Stimulated activated CD4-positive, alpha-beta T cell treated with anti-CD3 and anti-CD28 coated beads, Interleukin-1b, Interleukin-23, amount 100 ng/mL, for 24 hours (primary cell): ENCODE results near the gene COL9A3.
A peak's percentile ranks its signal among the peaks of the same experiment; 100 is the strongest.
"Not testable (repeated sequence)": the region's sequence is repeated elsewhere in the genome, so short reads cannot be mapped to it uniquely, and the experiment has no call there.

Experiments used
- DNase-seq, 4 experiments: peaks; one replicate each; pipeline ENCODE4 v3.0.0-alpha.2; 2020; ENCODE audit warnings: low read depth in 4 of 4, low spot score in 1 of 4

The COL9A3 gene

GRCh38 chr20:62852841-62853240, 36.0 kb downstream of the COL9A3 start:
- no peak for DNase-seq

DNA sequence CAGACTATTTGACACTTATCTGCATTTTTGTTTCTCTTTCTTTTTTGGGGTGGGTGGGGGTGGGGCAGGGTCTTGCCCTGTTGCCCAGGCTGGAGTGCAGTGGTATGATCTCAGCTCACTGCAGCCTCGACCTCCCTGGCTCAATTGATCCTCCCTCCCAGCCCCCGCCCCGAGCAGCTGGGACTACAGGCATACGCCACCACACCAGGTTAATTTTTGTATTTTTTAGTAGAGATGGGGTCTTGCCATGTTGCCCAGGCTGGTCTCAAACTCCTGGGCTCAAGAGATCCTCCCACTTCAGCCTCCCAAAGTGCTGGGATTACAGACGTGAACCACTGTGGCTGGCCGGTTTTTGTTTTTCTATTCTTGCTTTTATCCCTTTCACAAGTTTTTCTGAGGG, 36.5 kb downstream of the COL9A3 start:
- DNase-seq: not testable (repeated sequence)

DNA sequence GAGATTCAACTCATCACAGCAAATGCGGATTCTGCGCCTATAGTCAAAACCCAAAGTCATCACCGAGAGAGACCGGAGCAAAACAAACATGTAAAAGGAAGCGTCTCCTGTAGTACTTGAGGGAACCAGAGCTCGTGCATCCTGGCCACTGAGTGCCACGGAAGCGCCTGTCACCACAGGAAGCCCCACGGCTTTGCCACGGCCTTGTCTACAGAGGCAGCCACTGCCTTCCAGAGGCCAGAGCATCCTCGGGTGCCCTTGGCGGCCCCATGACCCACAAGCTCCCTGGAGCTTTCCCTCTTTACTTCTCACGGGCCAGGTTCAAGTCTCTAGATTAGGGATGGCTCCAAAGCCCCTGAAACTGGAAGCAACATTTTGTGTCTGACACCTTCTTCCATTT, 37.3 kb downstream of the COL9A3 start:
- no peak for DNase-seq

DNA sequence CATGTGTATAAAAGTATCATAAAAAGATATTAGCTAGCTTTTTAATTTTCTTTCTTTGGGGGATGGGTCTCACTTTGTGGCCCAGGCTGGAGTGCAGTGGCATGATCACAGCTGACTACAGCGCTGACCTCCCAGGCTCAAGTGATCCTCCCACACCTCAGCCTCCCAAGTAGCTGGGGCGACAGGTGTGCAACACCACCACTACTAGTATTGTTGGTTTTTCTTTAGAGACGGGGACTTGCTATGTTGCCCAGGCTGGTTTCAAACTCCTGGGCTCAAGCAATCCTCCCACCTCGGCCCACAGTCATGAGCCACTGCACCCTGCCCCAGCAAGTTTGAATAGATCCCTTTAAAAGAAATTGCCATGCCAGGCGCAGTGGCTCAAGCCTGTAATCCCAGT, 38.3 kb downstream of the COL9A3 start:
- DNase-seq: no peak

DNA sequence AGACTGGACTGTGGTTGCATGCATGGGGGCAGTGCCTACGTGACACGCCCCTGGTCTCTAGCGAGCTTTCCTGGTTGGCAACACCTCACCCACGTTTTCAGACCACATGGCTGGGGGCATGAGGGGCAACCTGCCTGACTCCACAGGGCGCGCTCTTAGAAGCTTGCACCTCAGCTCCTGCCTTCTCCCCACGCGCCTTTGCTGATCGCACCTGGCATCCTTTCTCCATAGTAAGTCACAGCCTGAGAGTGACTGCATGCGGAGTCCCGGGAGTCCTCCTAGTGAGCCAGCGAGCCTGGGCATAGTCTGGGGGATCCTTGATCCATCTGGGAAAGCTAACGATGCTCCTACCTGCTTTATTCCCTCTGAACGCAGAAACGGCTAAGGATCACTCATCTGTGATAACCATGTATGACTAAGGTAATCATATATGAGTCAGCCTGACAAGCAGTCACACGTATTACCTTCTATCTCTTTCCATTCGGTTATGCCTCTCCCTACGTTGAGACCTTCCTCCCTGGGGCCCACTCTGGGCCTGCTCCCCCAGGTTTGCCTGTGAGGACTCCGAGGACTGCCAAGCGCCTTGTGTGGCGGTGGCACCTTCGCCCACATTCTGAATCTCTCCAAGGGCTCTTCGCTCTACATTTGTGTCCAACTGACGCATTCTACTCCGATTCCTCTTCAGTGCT, 40.2 kb downstream of the COL9A3 start:
- no peak for DNase-seq

DNA sequence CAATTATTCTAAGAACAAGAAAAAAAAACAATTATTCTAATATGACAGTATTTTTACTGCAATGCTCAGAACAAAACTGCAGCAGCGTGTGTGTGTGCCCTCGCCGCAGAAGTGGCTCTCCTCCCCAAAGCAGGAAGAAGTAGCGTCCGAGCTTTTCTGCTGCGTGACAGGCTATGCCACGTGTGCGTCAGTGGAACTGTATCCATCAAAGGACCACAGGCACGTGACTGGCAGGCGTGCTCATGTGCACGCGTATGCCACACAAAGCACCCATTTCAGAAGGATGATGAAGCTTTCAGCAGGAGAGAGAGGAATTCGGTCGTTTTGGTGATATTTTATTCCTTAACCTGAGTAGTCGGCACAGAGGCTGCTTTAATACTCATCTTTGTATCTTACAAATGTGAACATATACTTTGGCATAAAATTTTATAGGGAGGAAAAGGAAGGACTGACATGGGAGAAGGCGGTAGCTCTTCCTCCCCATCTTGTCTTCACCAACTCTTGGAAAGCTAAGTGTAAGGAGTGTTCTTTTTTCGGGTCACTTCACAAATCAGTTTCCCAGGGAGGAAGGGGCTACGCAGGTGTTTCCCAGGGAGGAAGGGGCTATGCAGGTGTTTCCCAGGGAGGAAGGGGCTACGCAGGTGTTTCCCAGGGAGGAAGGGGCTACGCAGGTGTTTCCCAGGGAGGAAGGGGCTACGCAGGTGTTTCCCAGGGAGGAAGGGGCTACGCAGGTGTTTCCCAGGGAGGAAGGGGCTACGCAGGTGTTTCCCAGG, 41.4 kb downstream of the COL9A3 start:
- no peak for DNase-seq

GRCh38 chr20:62859721-62860120, 42.9 kb downstream of the COL9A3 start:
- DNase-seq: no peak

- no peak for DNase-seq
These were observed 43.6 kb downstream of the COL9A3 start for GRCh38 chr20:62860391-62860923.

GRCh38 chr20:62860924-62861691, 44.3 kb downstream of the COL9A3 start:
- no peak for DNase-seq

DNA sequence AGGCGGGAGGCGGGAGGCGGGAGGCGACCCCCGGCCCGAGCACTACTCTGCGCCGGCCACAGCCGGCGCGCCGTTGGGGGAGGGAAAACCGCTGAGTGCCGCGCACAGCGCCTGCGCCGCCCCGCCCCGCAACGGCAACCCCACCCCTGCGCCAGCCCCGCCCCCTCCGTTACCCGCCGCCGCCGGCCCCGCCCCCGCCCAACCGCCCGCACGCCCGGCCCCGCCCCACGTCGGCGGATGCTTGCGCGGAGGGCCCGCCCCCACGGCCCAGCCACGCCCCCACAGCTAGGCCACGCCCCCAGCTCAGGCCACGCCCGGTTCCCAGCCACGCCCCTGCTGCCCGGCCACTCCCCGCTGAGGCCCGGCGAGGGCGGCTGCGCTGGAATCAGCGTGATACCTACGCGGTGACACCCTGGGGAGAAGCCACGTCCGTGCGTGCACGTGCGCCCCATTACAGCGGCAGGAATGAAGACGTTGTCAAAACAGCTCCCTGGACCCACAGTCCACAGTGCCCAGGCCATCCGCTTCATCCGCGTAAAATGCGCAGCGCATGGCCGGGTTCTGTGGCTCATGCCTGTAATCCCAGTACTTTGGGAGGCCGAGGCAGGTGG, 45.0 kb downstream of the COL9A3 start, which contains the start of gene TCFL5:
TCFL5 (minus strand) TSS at position 97 of the 611 bp plus-strand sequence. CDS start 152 bp downstream, outside the sequence.
- peak; percentile 83 to 97 (median 86) for DNase-seq

GRCh38 chr20:62864207-62864606, 47.4 kb downstream of the COL9A3 start:
- no peak for DNase-seq

DNA sequence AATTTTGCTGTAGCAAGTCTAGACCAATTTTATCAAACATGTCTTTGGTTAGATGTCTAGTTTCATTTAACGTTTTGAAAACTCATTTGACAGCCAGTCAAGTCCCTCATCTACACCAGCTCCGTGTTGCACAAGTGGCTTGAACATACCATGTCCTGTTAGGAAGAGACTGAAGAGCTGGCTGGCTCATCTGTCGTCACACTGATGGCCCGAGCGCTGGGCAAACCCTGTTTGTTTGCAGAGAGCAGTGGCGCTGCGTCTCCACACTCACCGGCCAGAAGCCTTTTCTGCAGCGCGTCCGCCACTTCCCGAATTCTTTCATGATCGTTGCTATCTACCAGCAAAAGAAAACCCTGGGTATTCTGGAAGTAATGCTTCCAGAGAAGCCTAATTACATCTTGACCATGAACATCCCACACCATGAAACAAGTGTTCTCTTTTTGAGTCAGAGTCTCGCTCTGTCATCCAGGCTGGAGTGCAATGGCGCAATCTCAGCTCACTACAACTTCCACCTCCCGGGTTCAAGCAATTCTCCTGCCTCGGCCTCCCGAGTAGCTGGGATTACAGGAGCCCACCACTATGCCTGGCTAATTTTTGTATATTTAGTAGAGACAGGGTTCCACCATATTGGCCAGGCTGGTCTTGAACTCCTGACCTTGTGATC, 55.5 kb downstream of the COL9A3 start:
- no peak for DNase-seq

DNA sequence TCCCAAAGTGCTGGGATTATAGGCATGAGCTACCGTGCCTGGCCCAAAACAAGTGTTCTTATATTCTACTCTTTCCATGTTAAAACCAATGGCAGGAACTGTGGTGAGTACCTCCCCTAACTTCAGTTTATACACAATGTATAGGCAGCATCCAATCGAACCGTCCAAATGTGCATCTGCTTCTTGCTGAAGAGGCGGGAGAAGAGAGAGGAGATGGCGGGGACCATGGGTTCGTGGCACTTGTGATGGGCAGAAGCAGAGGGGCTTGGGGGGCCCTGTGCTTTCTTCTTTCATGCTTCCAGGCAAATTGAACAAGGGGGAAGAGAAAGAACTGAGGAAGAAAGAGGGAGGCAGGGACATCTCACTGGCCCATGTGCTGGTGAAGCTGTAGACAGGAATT, 56.0 kb downstream of the COL9A3 start:
- DNase-seq: no peak

DNA sequence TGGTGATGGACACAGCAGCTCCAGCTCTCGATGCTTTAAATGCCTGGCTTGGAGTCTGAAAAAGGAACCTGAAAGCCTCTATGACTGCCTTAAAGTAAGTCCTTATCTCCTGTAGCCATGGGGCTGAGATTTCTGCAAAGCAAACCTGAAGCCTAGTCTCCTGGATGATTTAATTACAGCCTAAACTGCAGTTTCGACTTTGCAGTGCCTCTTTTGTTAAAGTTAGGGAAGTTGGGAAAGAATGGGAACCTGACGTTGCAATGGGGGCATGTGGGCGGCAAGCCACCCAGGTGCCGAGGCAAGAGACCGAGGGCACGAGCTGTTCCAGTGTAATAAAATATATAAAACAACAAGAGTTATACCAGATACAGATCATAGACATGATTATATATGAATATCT, 56.4 kb downstream of the COL9A3 start:
- DNase-seq: no peak

- not testable (repeated sequence) for DNase-seq
These were observed 56.8 kb downstream of the COL9A3 start for GRCh38 chr20:62873681-62874031.

DNA sequence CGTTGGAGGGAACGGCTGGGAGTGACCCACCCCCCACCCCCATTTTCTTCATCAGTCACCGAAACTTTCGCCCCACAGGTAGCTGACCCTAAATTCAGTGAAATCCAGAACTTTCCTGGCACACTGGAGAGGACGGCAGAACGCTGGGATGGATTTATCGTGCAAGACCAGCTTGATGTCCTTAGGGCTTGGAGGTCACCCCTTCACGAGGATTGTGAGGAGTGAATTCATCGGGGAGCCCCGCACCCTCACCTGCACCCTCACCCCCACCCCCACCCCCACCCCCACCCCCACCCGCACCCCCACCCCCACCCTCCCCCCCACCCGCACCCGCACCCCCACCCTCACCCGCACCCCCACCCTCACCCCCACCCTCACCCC, 58.1 kb downstream of the COL9A3 start:
- DNase-seq: no peak

- no peak for DNase-seq
These were observed 58.8 kb downstream of the COL9A3 start for GRCh38 chr20:62875419-62876361.

DNA sequence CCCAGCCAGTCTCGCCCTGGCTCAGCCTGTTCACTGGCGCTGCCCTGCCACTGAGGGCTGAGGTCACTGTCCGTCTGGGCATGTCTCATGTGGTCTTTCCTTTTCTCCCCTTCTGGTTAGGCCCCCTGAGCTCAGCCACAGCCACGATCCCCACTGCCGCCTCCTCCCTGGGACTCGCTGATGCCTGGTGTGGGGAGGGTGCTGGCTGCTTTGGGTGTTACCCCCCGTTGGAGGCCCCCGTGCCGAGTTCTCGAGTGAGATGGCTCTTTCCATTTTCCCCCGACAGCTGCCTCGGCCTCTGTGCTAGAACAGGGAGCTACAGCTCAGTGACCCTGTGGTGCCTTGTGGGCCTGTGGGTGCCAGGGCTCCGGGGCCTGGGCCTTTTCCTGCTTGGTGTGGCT, 59.7 kb downstream of the COL9A3 start:
- DNase-seq: no peak
